ENCODE measurements around the gene SH3TC1.

SH3TC1 gene

GRCh38 chr4:8194306-8195242 lies 4.5 kb upstream of the SH3TC1 start:
- in situ Hi-C loops (cut with MboI; ENCODE audit: low pct_unique_long_range_greater_than_20kb, low sequenced_read_pairs) = no loop called here
- no peak for DNase-seq

GRCh38 chr4:8195431-8195830 lies 3.7 kb upstream of the SH3TC1 start:
- DNase-seq = no peak
- in situ Hi-C loops (cut with MboI; ENCODE audit: low pct_unique_long_range_greater_than_20kb, low sequenced_read_pairs) = no loop called here

GRCh38 chr4:8195841-8196458 lies 3.1 kb upstream of the SH3TC1 start:
- DNase-seq = no peak
- in situ Hi-C loops (cut with MboI; ENCODE audit: low pct_unique_long_range_greater_than_20kb, low sequenced_read_pairs) = no loop called here

GRCh38 chr4:8197521-8197920 lies 1.6 kb upstream of the SH3TC1 start:
- no peak for DNase-seq
- in situ Hi-C loops (cut with MboI; ENCODE audit: low pct_unique_long_range_greater_than_20kb, low sequenced_read_pairs) = no loop called here

GRCh38 chr4:8198206-8198905 lies 734 bp upstream of the SH3TC1 start:
- DNase-seq = no peak
- in situ Hi-C loops (cut with MboI; ENCODE audit: low pct_unique_long_range_greater_than_20kb, low sequenced_read_pairs) = no loop called here

- DNase-seq = no peak
- in situ Hi-C loops (cut with MboI; ENCODE audit: low pct_unique_long_range_greater_than_20kb, low sequenced_read_pairs) = no loop called here
Measured at GRCh38 chr4:8199594-8200301, 658 bp downstream of the SH3TC1 start.

- in situ Hi-C loops (cut with MboI; ENCODE audit: low pct_unique_long_range_greater_than_20kb, low sequenced_read_pairs) = no loop called here
- no peak for DNase-seq
Measured at GRCh38 chr4:8200302-8200975, 1.3 kb downstream of the SH3TC1 start.

GRCh38 chr4:8201321-8201781 lies 2.3 kb downstream of the SH3TC1 start:
- in situ Hi-C loops (cut with MboI; ENCODE audit: low pct_unique_long_range_greater_than_20kb, low sequenced_read_pairs) = no loop called here
- DNase-seq = peak; percentile 75

- in situ Hi-C loops (cut with MboI; ENCODE audit: low pct_unique_long_range_greater_than_20kb, low sequenced_read_pairs) = no loop called here
- no peak for DNase-seq
Measured at GRCh38 chr4:8202108-8203051, 3.3 kb downstream of the SH3TC1 start.

GRCh38 chr4:8203052-8203401 lies 3.9 kb downstream of the SH3TC1 start:
- in situ Hi-C loops (cut with MboI; ENCODE audit: low pct_unique_long_range_greater_than_20kb, low sequenced_read_pairs) = no loop called here
- no peak for DNase-seq

- in situ Hi-C loops (cut with MboI; ENCODE audit: low pct_unique_long_range_greater_than_20kb, low sequenced_read_pairs) = no loop called here
Measured at GRCh38 chr4:8203817-8204216, 4.7 kb downstream of the SH3TC1 start.

GRCh38 chr4:8204576-8205227 lies 5.6 kb downstream of the SH3TC1 start:
- in situ Hi-C loops (cut with MboI; ENCODE audit: low pct_unique_long_range_greater_than_20kb, low sequenced_read_pairs) = no loop called here
- DNase-seq = no peak

More at GRCh38 chr4:8203817-8204216, 4.7 kb downstream of the SH3TC1 start:
- no peak for DNase-seq

GRCh38 chr4:8205241-8205707 lies 6.2 kb downstream of the SH3TC1 start:
- no peak for DNase-seq
- in situ Hi-C loops (cut with MboI; ENCODE audit: low pct_unique_long_range_greater_than_20kb, low sequenced_read_pairs) = no loop called here

- in situ Hi-C loops (cut with MboI; ENCODE audit: low pct_unique_long_range_greater_than_20kb, low sequenced_read_pairs) = no loop called here
- peak; percentile 93 for DNase-seq
Measured at GRCh38 chr4:8205749-8206611, 6.9 kb downstream of the SH3TC1 start.

GRCh38 chr4:8207314-8207713 lies 8.2 kb downstream of the SH3TC1 start:
- in situ Hi-C loops (cut with MboI; ENCODE audit: low pct_unique_long_range_greater_than_20kb, low sequenced_read_pairs) = no loop called here
- DNase-seq = no peak

GRCh38 chr4:8208565-8208964 lies 9.5 kb downstream of the SH3TC1 start:
- in situ Hi-C loops (cut with MboI; ENCODE audit: low pct_unique_long_range_greater_than_20kb, low sequenced_read_pairs) = no loop called here
- no peak for DNase-seq
